H9 (cell line): Measurements from ENCODE around the gene CFHR3. TPM values are rescaled to one million over a fixed set of nuclear protein-coding genes. Genes with fewer than 3 reads are reported as not detected.
"Not testable (repeated sequence)": the region's sequence is repeated elsewhere in the genome, so short reads cannot be mapped to it uniquely, and the experiment has no call there.

Experiments used
- DNase-seq: peaks from one replicate; pipeline ENCODE4 v3.0.0-alpha.2; 2017
- H2AFZ ChIP-seq: one replicate; pipeline ENCODE4 v1.6.1; 2013; ENCODE audit warnings: mild to moderate bottlenecking, low read length, control low read depth, moderate library complexity
- H2AK5ac ChIP-seq: 2 replicates; pipeline ENCODE4 v1.6.1; 2013; ENCODE audit warnings: low read length, control low read depth, mixed read lengths; ENCODE audit not compliant: insufficient read length
- H2BK120ac ChIP-seq: one replicate; pipeline ENCODE4 v1.6.1; 2013; ENCODE audit warnings: low read depth, mild to moderate bottlenecking, low read length, control low read depth, inconsistent platforms; ENCODE audit not compliant: poor library complexity, severe bottlenecking
- H2BK12ac ChIP-seq: 2 replicates; pipeline ENCODE4 v1.6.1; 2013; ENCODE audit warnings: low read length, control low read depth, mixed read lengths, low read depth; ENCODE audit not compliant: insufficient read length
- H2BK15ac ChIP-seq: 2 replicates; pipeline ENCODE4 v1.6.1; 2013; ENCODE audit warnings: low read depth, low read length, control low read depth
- H2BK20ac ChIP-seq: one replicate; pipeline ENCODE4 v1.6.1; 2013; ENCODE audit warnings: low read depth, mild to moderate bottlenecking, low read length, control low read depth, inconsistent platforms; ENCODE audit not compliant: poor library complexity, severe bottlenecking
- H2BK5ac ChIP-seq: 2 replicates; pipeline ENCODE4 v1.6.1; 2013; ENCODE audit warnings: low read length, control low read depth, mixed read lengths; ENCODE audit not compliant: insufficient read length
- H3K14ac ChIP-seq: 2 replicates; pipeline ENCODE4 v1.6.1; 2013; ENCODE audit warnings: low read length, control low read depth; ENCODE audit not compliant: insufficient read depth
- H3K18ac ChIP-seq: 2 replicates; pipeline ENCODE4 v1.6.1; 2013; ENCODE audit warnings: low read depth, mild to moderate bottlenecking, mixed read lengths, low read length, control low read depth; ENCODE audit not compliant: insufficient read length
- H3K23ac ChIP-seq: 2 replicates; pipeline ENCODE4 v1.6.1; 2013; ENCODE audit warnings: low read length, control low read depth, mixed read lengths, low read depth; ENCODE audit not compliant: insufficient read length
- H3K23me2 ChIP-seq: 2 replicates; pipeline ENCODE4 v1.6.1; 2013; ENCODE audit warnings: low read depth, mild to moderate bottlenecking, mixed read lengths, low read length, control low read depth; ENCODE audit not compliant: insufficient read length, poor library complexity, severe bottlenecking
- H3K27ac ChIP-seq: 2 replicates; pipeline ENCODE4 v1.5.1; 2013; ENCODE audit warnings: low read length, control low read depth, mixed read lengths, low read depth; ENCODE audit not compliant: insufficient read length
- H3K27me3 ChIP-seq: 2 replicates; pipeline ENCODE4 v1.6.1; 2013; ENCODE audit warnings: low read length, control low read depth, inconsistent platforms; ENCODE audit not compliant: insufficient read depth
- H3K4ac ChIP-seq: 2 replicates; pipeline ENCODE4 v1.6.1; 2013; ENCODE audit warnings: low read depth, mild to moderate bottlenecking, control low read depth, inconsistent platforms, low read length, moderate library complexity
- H3K4me1 ChIP-seq: 2 replicates; pipeline ENCODE4 v1.6.1; 2013; ENCODE audit warnings: low read length, control low read depth, inconsistent platforms; ENCODE audit not compliant: insufficient read depth
- H3K4me2 ChIP-seq: 2 replicates; pipeline ENCODE4 v1.6.1; 2013; ENCODE audit warnings: low read length, control low read depth, mixed read lengths; ENCODE audit not compliant: insufficient read length, insufficient read depth
- H3K56ac ChIP-seq: 2 replicates; pipeline ENCODE4 v1.6.1; 2013; ENCODE audit warnings: low read depth, mild to moderate bottlenecking, mixed read lengths, low read length, control low read depth; ENCODE audit not compliant: insufficient read length
- H3K79me1 ChIP-seq: 2 replicates; pipeline ENCODE4 v1.6.1; 2013; ENCODE audit warnings: low read depth, mild to moderate bottlenecking, moderate library complexity, low read length, control low read depth, inconsistent platforms; ENCODE audit not compliant: insufficient read depth, poor library complexity, severe bottlenecking
- H3K79me2 ChIP-seq: 2 replicates; pipeline ENCODE4 v1.6.1; 2013; ENCODE audit warnings: low read length, control low read depth, inconsistent platforms; ENCODE audit not compliant: insufficient read depth
- H3K9ac ChIP-seq: 2 replicates; pipeline ENCODE4 v1.6.1; 2013; ENCODE audit warnings: low read length, control low read depth, mixed read lengths; ENCODE audit not compliant: insufficient read length; ENCODE audit errors: extremely low read depth
- H3K9me3 ChIP-seq: one replicate; pipeline ENCODE4 v1.6.1; 2013; ENCODE audit warnings: low read depth, low read length, inconsistent platforms; ENCODE audit not compliant: control insufficient read depth
- H3T11ph ChIP-seq: one replicate; pipeline ENCODE4 v1.6.1; 2013; ENCODE audit warnings: mild to moderate bottlenecking, low read length, control low read depth, inconsistent platforms
- H4K20me1 ChIP-seq: one replicate; pipeline ENCODE4 v1.6.1; 2013; ENCODE audit not compliant: control insufficient read depth, insufficient read length, insufficient read depth
- H4K5ac ChIP-seq: 2 replicates; pipeline ENCODE4 v1.6.1; 2013; ENCODE audit warnings: low read depth, mild to moderate bottlenecking, mixed read lengths, low read length, control low read depth; ENCODE audit not compliant: insufficient read length
- H4K8ac ChIP-seq: replicated peaks from 2 replicates; pipeline ENCODE4 v1.6.1; 2013; ENCODE audit warnings: low read length, control low read depth, mixed read lengths, low read depth; ENCODE audit not compliant: insufficient read length
- H4K91ac ChIP-seq: 2 replicates; pipeline ENCODE4 v1.6.1; 2013; ENCODE audit warnings: low read depth, mild to moderate bottlenecking, moderate library complexity, mixed read lengths, low read length, control low read depth; ENCODE audit not compliant: insufficient read length
- H3K27ac Mint-ChIP-seq, 3 experiments: 2 replicates in 2 of 3; 3 replicates in 1 of 3; pipeline ENCODE4 v1.8.0; 2020 to 2021; ENCODE audit warnings: mixed read lengths in 3 of 3, mild to moderate bottlenecking in 1 of 3, moderate library complexity in 1 of 3
- H3K27me3 Mint-ChIP-seq: 2 replicates; pipeline ENCODE4 v1.8.0; 2021; ENCODE audit warnings: low read depth, mild to moderate bottlenecking, moderate library complexity, mixed read lengths
- H3K36me3 Mint-ChIP-seq, 3 experiments: 2 replicates in 2 of 3; 3 replicates in 1 of 3; pipeline ENCODE4 v1.8.0; 2020 to 2021; ENCODE audit warnings: low read depth in 3 of 3, mixed read lengths in 3 of 3; ENCODE audit not compliant: insufficient read depth in 1 of 3
- H3K4me1 Mint-ChIP-seq, 2 experiments: 2 replicates each; pipeline ENCODE4 v1.8.0; 2020; ENCODE audit warnings: mixed read lengths in 2 of 2
- H3K4me3 Mint-ChIP-seq, 2 experiments: 2 replicates in 1 of 2; 3 replicates in 1 of 2; pipeline ENCODE4 v1.8.0; 2020 to 2021; ENCODE audit warnings: mild to moderate bottlenecking in 2 of 2, mixed read lengths in 2 of 2, moderate library complexity in 1 of 2
- H3K9me3 Mint-ChIP-seq, 2 experiments: 2 replicates in 1 of 2; 3 replicates in 1 of 2; pipeline ENCODE4 v1.8.0; 2020; ENCODE audit warnings: mild to moderate bottlenecking in 2 of 2, mixed read lengths in 2 of 2, moderate library complexity in 1 of 2
- WGBS: extraction: QIAGEN DNeasy Blood & Tissue Kit; methylation state at CpG from one replicate; pipeline ENCODE4 v1.1.7; 2013; ENCODE audit warnings: missing lambda C conversion rate, low lambda C conversion rate, mixed read lengths; ENCODE audit not compliant: insufficient read length; ENCODE audit errors: extremely low coverage; 5-methylcytosine and 5-hydroxymethylcytosine counted together
- total RNA-seq: library from RNA; stranded (reverse); gene quantifications from 2 replicates; pipeline ENCODE4 v1.2.1, GENCODE V29; 2021

Gene CFHR3
- total RNA-seq, 1 experiment from 2014 or later, result 1.4 TPM

- H2BK120ac ChIP-seq, H3K56ac ChIP-seq, H2AK5ac ChIP-seq, H3K4me3 Mint-ChIP-seq, H3K27me3 ChIP-seq, H3K14ac ChIP-seq, H2BK5ac ChIP-seq, H3K23ac ChIP-seq, H3K9me3 ChIP-seq, H3K18ac ChIP-seq, H3K23me2 ChIP-seq, H2BK15ac ChIP-seq, H2BK20ac ChIP-seq, H3K4me2 ChIP-seq, H3K4me1 Mint-ChIP-seq, H4K8ac ChIP-seq, H2AFZ ChIP-seq, H3K27ac Mint-ChIP-seq, H2BK12ac ChIP-seq, H3K79me1 ChIP-seq, H3K9ac ChIP-seq, H3K79me2 ChIP-seq, DNase-seq, H3K4me1 ChIP-seq, H3T11ph ChIP-seq, H3K4ac ChIP-seq, H3K27me3 Mint-ChIP-seq, H4K20me1 ChIP-seq, H4K5ac ChIP-seq, H4K91ac ChIP-seq, H3K27ac ChIP-seq: not testable (repeated sequence)
- no CpG with 5 or more reads among the region's 4 CpGs for WGBS
- Mint-ChIP-seq H3K36me3 (peaks cover 6 to 14% (median 6%) of the 10 kb centered on the region in 3 experiments), H3K9me3 (peaks cover 6 to 16% of the 10 kb centered on the region in 2 experiments)
Measured at GRCh38 chr1:196794103-196794502, 19.5 kb downstream of the CFHR3 start.
